GM12873 (cell line): ENCODE data around the gene RFX2.

Experiments
- TF ChIP-seq, protein P1 (sequence below): IDR thresholded peaks from 2 replicates; pipeline ENCODE4 v1.5.1; 2012; ENCODE audit warnings: low read depth, mild to moderate bottlenecking, moderate library complexity, low read length, control low read depth; ENCODE audit not compliant: insufficient read depth; ENCODE audit errors: missing control alignments

The RFX2 gene

DNA sequence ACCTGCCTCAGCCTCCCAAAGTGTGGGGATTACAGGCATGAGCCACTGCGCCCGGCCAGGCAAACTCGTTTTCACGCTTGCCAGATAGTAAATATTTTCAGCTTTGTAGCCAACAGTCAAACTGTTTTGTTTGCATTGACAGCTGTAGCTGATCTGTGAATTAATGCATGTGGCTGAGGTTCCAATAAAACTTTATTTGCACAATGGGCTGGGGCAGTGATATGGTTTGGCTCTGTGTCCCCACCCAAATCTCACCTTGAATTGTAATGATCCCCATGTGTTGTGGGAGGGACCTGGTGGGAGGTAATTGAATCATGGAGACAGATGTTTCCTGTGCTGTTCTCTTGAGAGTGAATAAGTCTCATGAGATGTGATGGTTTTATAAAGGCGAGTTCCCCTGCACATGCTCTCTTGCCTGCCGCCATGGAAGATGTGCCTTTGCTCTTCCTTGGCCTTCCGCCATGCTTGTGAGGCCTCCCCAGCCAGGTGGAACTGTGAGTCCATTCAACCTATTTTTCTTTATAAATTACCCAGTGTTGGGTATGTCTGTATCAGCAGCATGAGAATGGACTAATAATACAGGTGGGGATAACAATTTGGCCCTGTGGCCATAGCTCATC is 110.0 kb downstream of the RFX2 start:
- TF ChIP-seq, protein P1, sequence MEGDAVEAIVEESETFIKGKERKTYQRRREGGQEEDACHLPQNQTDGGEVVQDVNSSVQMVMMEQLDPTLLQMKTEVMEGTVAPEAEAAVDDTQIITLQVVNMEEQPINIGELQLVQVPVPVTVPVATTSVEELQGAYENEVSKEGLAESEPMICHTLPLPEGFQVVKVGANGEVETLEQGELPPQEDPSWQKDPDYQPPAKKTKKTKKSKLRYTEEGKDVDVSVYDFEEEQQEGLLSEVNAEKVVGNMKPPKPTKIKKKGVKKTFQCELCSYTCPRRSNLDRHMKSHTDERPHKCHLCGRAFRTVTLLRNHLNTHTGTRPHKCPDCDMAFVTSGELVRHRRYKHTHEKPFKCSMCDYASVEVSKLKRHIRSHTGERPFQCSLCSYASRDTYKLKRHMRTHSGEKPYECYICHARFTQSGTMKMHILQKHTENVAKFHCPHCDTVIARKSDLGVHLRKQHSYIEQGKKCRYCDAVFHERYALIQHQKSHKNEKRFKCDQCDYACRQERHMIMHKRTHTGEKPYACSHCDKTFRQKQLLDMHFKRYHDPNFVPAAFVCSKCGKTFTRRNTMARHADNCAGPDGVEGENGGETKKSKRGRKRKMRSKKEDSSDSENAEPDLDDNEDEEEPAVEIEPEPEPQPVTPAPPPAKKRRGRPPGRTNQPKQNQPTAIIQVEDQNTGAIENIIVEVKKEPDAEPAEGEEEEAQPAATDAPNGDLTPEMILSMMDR, result no peak

DNA sequence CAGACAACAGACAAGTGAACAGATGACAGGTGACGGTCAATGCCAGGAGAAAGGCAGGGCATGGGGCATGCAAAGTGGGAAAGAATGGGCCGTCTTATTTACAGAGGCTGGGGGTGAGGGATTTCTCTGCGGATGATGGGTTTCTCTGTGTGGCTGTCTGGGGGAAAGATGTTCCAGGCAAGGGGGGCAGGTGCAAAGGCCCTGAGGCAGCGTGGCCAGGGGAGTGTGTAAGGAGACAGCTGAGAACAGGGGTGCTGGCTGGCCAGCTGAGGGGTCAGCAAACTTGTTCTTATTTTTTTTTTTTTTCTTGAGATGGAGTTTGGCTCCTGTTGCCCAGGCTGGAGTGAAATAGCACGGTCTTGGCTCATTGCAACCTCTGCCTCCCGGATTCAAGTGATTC is 110.6 kb downstream of the RFX2 start:
- TF ChIP-seq, protein P1, result no peak

DNA sequence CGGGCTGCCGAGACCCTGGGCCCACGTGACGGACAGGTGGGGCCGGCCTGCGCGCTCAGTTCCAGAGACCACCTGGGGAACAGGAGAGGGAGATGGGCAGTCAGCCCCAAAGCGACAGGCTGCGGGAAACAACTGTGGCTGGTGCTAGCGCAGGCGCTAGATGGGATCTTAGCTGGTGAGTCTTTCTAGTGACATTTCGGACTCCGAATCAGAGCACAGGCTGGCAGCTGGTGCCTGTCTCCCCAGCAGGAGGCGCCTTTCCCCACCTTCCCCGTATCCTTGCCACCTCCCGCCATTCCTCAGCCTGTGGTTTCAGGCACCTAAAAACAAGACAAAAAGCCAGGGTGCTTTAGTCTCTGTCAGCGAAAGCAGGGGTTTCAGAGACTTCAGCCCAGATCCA is 112.9 kb downstream of the RFX2 start:
- TF ChIP-seq, protein P1, result peak; percentile 35

DNA sequence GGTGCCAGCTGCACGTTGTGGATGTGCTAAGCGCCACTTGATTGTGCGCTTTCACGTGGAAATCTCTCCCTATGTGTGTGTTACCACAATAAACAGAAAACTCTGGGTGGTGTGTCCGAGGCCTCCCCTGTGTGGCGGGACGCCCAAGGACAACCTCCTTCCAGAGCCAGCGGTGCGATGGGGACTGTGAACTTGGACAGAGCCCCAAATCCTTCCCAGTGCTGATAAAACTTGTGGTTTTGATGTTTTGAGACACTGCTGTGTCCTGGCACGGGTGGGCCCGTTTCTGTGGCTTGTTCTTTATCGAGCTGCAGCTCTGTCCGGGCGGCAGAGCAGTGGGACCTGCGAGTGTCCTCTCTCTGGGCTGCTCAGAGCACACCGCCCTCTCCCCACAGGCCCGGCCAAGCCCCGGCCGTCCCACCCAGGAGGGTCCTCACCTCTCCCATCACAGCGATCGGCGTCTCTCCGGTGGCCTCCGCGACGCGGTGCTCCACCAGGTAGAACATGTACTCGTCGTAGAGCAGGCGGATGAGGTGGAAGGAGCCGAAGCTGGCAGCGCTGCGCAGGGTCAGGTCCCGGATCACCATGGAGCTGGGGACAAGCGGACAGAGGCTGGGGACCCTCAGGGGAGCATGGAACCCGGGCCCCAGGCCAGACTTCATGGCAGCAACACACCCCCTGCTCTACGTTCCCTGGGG is 113.5 kb downstream of the RFX2 start:
- TF ChIP-seq, protein P1, result no peak

DNA sequence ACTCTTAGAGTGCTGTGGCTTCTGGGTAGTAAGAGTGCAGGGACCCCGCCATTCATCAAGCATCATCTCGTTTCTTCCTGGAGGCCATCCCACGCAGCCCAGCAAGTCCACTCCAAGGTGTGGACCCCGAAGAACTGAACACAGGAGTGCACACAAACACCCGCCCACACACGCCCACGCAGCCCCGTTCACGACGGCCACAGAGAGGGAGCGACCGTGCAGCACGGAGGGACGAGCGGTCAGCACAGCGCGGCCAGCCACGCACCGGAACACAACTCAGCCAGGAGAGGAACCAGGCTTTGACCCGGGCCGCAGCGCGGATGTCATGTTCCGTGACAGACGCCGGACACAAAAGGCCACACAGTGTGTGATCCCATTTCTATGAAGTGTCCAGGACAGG is 114.2 kb downstream of the RFX2 start:
- TF ChIP-seq, protein P1, result no peak

DNA sequence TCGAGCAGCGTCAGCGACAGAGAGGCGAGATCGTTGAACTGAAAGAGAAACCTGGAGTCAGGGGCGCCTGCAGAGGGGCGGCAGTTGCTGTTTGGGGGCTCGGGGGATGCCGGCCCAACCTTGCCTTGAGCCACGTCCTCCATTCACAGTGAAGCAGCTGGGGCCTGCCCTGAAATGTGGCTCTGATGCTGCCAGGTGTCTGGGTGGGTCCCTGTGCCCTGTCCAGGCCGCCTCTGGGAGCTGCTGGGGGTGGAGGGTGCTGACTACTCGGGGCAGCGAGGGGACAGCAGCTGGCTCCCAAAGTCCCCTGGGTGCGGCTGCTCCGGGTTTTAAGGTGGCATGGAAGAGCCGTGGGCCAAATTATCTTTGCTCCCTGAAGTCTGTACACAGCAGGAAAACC is 114.7 kb downstream of the RFX2 start:
- TF ChIP-seq, protein P1, result no peak

DNA sequence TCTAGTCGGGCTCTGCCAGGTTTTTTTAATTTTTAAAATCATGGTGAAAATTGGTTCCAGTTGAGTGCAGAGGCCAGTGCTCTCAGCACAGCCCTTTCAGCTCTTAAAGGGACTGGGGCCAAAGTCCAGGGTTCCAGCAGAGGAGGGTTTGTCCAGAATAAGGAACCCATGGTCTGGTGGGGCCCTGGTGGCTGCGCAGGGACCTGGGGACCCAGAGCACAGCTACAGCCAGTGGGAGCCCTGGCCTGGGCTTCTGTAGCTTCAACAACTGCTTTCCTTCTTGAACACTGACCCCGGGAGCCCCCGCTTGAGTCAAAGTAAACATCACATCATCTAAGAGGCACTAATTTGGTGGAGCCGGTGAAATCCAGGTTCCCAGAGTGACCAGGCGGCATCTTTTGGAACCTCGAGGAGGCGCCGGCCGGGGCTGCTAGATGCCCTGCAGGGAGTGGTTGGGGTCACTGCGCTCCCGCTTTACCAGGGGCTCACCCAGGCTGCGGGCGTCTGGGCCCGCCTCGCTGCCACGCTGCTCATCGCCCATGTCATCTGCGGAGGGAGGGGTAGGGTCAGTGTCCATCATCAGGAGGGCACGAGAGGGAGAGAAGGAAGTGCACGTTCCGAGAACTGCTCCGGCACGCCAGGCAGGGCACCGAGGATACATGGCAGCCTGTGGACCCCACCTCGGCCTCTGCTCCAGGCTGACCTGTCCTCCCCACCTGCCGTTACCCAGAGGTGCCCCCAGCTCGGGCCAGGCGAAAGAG is 115.7 kb downstream of the RFX2 start:
- TF ChIP-seq, protein P1, result no peak
